HG02884 (cell line): ENCODE measurements around the gene TM2D3.
A peak's percentile ranks its signal among the peaks of the same experiment; 100 is the strongest.
"Not testable (repeated sequence)": the region's sequence is repeated elsewhere in the genome, so short reads cannot be mapped to it uniquely, and the experiment has no call there.

ENCODE experiments used
- ATAC-seq: cut with Tn5 transposase; IDR thresholded peaks from one replicate; pipeline ENCODE4 v1.9.1; 2021; ENCODE audit warnings: mild to moderate bottlenecking, moderate library complexity; ENCODE audit not compliant: unreplicated experiment

TM2D3 gene

GRCh38 chr15:101657968-101658784 is 6.0 kb upstream of the TM2D3 start:
- ATAC-seq = no peak

GRCh38 chr15:101657171-101657570 is 5.0 kb upstream of the TM2D3 start:
- ATAC-seq = no peak

- not testable (repeated sequence) for ATAC-seq
These were observed 2.6 kb upstream of the TM2D3 start for GRCh38 chr15:101654624-101655337.

- ATAC-seq = no peak
These were observed 2.0 kb upstream of the TM2D3 start for GRCh38 chr15:101654171-101654570.

GRCh38 chr15:101652786-101653430 is 727 bp upstream of the TM2D3 start:
- no peak for ATAC-seq

- ATAC-seq = peak; percentile 46
These were observed 555 bp downstream of the TM2D3 start for GRCh38 chr15:101651554-101652097.

- ATAC-seq = no peak
These were observed 2.0 kb downstream of the TM2D3 start for GRCh38 chr15:101650145-101650544.

GRCh38 chr15:101648356-101648755 is 3.8 kb downstream of the TM2D3 start:
- no peak for ATAC-seq

GRCh38 chr15:101647251-101647650 is 4.9 kb downstream of the TM2D3 start:
- ATAC-seq = no peak

- no peak for ATAC-seq
These were observed 5.5 kb downstream of the TM2D3 start for GRCh38 chr15:101646672-101647071.

GRCh38 chr15:101642361-101642760 is 9.8 kb downstream of the TM2D3 start:
- ATAC-seq = no peak

- no peak for ATAC-seq
These were observed 10.3 kb downstream of the TM2D3 start for GRCh38 chr15:101641894-101642293.

GRCh38 chr15:101641129-101641764 is 10.9 kb downstream of the TM2D3 start:
- ATAC-seq = no peak

- no peak for ATAC-seq
These were observed 12.5 kb downstream of the TM2D3 start for GRCh38 chr15:101639667-101640066.

GRCh38 chr15:101637919-101638318 is 14.3 kb downstream of the TM2D3 start:
- no peak for ATAC-seq

GRCh38 chr15:101637516-101637915 is 14.7 kb downstream of the TM2D3 start:
- ATAC-seq = no peak

- ATAC-seq = no peak
These were observed 15.1 kb downstream of the TM2D3 start for GRCh38 chr15:101637038-101637437.

GRCh38 chr15:101635944-101636727 is 16.0 kb downstream of the TM2D3 start:
- ATAC-seq = no peak

- no peak for ATAC-seq
These were observed 18.8 kb downstream of the TM2D3 start for GRCh38 chr15:101633356-101633755.

GRCh38 chr15:101626729-101627128 is 25.5 kb downstream of the TM2D3 start:
- not testable (repeated sequence) for ATAC-seq
